ENCODE results near the gene NDOR1.
"Not testable (repeated sequence)": the region's sequence is repeated elsewhere in the genome, so short reads cannot be mapped to it uniquely, and the experiment has no call there.

The NDOR1 gene

DNA sequence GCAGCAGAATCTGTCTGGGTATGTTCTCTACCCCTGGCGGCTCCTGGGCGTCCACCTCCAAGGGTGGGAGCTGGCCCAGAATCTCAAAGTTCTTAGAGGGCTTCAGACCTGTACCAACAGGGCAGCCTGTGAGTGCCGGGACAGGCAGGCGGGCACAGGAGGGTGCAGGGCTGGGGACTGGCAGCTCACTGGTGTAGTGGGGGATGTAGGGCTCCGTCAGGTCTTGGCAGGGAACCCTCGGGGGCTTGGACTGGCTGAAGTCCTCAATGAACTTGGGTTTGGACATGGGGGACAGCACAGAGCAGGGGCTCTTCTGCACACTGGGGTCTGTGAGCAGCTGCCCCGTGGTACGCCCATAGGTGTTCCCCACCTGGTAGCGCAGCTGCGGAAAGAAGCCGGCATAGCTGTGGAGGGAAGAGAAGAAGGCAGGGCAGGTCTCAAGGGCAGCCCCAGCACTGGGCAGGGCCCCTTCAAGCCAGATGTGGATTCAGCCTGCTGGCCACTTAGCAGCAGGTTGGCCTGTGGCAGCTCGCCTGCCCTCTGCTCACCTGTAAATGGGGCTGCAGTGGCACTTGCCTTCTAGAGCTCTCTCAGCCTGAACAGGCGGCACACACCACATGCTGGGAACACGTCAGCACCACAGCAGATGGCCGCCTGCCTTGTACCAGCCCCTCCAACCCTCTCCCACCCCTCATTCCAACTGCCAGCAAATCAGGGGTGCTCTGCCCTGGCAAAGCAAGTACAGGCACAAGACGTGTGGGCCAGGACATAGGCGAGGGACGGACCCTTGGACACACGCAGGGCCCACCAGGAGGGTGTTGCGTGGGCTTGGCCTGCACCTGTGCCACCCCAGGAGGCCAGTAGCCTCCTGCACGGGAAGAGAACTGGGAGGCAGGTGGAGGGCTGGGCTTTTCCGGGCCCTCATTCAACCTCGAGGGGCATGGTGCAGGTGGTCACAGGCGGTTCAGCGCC lies 40.2 kb downstream of the NDOR1 start:
- no peak for DNase-seq

DNA sequence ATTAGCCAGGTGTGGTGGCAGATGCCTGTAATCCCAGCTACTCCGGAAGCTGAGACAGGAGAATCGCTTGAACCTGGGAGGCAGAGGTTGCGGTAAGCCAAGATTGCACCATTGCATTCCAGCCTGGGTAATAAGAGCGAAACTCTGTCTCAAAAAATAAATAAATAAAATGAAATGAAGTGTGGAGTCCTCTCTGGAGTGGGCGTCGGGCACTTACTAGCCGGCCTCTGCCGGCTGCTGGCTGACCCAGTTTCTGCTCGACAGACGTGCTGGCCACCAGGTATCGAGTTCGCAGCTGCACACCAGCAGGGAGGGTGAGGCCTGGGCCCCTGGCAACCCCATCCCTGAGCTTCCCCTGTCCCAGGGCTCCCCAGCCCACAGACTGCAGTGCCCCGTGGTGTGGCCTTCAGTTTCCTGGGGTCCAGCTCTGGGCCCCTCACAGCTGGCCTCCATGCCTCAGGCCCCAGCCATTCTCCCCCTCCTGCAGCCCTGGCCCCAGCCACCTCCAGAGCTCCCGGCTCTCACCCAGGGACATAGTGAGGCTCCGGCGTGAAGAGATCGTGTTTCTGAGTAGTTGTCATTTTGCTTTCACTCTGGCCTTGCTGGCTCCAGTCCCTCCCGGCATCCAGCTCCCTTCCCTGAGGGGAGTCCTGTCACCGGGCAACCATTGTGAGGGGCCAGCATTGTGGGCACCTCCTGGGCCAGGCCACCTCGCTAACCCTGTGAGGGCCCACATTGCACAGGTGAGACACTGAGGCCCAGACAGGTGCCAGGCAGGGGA lies 41.8 kb downstream of the NDOR1 start:
- DNase-seq: no peak

DNA sequence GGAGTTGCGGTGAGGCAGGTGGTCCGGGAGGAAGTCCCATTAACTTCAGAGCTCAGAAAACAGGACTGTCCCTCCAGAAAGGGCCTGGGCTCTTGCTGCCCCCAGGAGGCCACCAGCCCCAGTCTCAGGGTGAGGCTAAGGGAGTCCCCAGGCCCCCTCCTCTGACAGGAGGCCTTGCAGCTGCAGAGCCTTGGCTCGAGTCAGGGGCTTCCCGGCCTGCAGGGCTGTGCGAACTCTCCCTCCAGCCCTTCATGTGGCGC lies 42.3 kb downstream of the NDOR1 start:
- DNase-seq: no peak

DNA sequence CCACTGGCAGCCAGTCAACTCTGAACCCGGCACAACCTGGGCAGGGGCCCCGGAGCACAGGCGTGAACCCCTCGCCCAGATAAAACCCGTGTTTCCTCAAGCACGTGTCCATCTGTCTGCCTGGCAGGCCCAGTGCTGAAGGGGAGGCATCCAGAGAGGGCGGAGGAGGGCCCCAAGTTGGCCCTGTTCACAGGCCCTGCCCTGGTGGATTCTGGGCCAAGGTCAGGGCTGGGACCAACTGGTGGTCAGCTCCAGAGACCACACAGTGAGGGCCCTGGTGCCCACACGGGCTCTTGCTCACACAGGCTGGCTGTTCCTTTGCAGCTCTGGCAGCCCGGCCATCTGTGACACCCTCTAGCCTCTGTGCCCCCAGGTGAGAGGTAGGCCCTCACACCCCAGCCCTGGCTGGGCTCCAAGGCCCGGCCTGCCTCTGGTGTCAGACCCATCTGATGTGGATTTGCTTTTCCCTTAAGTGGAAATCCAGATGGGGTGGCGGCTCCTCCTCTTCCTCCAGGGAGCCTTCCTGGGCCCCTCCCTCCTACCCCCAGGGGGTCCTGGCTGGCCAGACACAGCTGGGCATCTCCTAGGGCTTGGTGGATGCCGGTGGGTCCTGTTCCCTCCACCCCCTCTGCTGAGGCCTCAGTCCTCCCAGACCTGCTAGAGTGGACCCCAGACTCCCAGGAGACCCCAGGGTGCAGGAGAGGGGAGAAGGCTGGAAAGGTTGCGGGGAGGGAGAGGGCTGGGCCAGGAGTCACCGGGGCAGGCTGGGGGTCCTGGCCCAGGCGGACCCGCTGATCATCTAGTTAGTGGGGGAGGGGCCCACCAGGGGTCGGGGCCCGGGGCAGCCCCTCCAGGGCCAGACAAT lies 45.1 kb downstream of the NDOR1 start:
- no peak for DNase-seq

DNA sequence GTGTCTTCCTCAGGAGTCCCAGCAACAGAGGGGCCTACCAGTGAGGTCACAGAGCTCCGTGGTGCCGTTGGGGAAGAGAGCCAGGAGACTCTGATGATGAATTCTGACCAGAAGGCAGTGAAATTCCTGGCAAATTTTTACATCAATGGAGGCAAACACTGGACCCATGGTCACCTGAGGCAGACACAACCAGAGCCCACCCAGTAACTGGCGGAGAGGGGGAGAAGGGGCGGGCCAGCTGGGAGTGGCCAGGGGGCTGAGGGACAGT lies 45.6 kb downstream of the NDOR1 start, which contains the start of gene STPG3:
Gene STPG3, plus strand, starts transcription at position 93 of the 268 bp plus-strand sequence. Its CDS starts 1 bp downstream, at position 94.
- no peak for DNase-seq

DNA sequence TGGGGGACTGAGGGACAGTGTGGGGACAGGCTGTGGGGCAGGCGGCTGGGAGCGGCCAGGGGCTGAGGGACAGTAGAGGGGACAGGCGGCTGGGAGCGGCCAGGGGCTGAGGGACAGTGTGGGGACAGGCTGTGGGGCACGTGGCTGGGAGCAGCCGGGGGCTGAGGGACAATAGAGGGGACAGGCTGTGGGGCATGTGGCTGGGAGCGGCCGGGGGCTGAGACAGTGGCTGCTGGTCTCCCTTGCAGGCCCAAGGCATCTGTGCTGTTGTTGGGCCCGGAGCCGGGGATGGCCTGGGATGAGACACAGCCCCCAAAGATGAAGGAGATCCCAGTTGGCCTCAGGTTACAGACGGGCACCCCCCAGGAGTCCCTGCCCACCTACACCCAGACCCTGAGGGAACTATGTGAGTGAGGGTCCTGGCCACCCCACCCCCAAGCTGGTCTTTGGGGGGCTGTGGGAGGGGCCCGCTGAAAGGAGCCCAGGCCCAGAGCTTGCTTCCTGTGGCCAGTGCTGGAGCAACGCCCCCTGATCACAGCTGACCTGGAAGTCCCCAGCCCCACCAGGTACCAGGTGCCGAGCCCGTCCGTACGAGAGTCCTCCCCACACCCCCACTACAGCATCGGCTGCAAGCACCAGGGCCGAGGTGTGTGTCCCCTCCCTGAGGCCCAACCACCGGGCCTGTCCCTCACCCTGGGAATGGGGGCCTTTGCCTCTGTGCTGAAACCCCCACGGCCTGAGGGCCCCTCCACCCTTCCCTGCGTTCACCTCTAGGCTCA lies 46.2 kb downstream of the NDOR1 start:
- no peak for DNase-seq

DNA sequence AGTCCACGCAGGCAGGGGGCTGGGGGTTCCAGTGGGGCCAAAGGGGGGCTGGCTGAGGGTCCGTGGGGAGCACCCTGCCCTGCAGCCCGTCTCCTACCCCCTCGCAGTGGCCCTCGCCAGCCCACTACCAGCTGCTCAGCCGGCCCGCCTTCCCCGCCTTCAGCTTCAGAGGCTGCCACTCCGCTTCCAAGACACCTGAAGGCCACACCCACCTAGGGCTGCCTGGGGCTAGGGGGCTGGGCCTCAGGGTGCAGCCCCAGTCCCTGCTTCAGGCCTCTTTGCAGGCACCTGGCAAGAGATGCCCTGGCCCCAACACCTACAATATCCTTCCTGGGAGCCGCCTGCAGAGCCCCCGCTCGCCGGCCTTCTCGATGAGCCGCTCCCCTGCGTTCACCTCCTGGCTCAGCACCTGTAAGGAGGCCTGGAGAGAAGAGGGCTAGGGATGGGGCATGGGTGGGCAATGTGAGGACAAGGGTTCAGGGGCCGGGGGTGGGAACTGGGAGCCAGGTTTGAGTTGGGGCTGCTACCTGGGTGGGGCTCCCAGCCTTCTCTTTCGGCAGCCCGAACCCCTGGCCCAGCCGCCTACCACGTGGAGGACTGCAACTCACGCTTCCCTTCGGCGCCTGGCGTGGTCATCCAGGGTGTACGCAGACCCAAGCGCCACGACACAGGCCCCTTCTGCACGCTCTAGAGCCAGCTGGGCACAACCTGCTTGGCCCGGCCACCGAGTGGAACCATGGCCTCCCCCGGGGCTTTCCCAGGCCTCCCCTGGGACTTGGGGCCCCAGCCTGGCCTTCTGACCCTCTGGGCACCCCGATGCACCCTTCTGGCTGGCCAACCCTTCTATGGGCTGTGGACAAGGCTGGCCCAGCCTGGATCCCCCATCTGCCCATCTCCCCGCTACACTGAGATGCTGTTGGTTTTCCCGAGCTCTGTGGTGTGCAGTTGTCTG lies 47.3 kb downstream of the NDOR1 start:
- DNase-seq: no peak

- DNase-seq: no peak
Observed at GRCh38 chr9:137253717-137254623, 48.5 kb downstream of the NDOR1 start.

GRCh38 chr9:137254624-137255447 lies 49.3 kb downstream of the NDOR1 start, which contains the start of gene NELFB:
Gene NELFB, plus strand, starts transcription at chr9:137255327.
- DNase-seq: peak; percentile 97

GRCh38 chr9:137255448-137256114 lies 50.1 kb downstream of the NDOR1 start:
- DNase-seq: no peak

GRCh38 chr9:137256362-137256761 lies 50.9 kb downstream of the NDOR1 start:
- DNase-seq: no peak

DNA sequence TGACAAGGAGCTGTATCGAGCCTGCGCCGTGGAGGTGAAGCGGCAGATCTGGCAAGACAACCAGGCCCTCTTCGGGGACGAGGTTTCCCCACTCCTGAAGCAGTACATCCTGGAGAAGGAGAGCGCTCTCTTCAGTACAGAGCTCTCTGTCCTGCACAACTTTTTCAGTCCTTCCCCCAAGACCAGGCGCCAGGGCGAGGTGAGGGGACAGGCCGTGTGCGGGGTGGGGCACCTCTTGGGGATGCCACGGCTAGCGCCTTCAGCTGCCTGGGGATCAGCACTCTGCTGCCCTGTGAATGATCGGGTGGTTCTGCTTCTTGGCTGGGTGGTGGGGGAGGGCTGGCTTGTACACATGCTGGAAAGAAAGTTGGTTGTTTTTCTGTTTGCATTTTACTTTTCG lies 51.4 kb downstream of the NDOR1 start:
- no peak for DNase-seq

- not testable (repeated sequence) for DNase-seq
Observed at GRCh38 chr9:137262173-137262908, 56.8 kb downstream of the NDOR1 start.

- no peak for DNase-seq
Observed at GRCh38 chr9:137262909-137263285, 57.4 kb downstream of the NDOR1 start.

DNA sequence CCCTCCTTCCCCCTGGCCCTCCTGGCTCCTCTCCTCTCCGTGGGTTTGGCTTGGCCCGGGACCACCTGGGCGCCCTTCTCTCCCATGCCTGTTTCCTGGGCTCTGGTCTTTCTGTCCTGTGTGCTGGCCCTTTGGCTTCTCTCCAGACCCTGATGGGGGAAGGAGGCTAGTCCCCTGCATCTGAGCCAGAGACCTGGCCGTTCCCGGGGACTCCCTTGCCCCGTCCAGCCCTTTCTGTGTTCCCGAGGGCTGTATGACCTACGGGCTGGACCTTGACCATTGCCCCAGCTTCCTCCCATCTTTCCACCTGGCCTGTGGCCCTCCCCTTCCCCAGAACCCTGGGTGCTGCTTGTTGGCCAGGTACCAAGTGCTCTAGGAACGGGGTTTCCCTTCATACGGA lies 58.0 kb downstream of the NDOR1 start:
- DNase-seq: no peak

DNA sequence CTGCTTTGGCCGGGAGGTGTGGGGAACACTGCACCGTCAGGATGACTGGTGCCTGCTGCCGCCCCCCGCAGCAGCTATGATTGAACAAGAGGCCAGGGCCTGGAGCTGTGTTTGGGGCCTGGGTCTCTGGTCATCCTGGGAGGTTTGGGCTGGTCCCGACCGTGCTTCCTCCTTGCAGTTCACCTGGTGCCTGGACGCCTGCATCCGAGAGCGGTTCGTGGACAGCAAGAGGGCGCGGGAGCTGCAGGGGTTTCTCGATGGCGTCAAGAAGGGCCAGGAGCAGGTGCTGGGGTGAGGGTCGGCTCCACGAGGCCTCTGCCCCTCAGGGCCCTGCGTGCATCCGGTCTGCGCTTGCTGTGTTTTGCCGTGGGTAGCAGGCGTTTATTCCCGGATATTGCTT lies 58.6 kb downstream of the NDOR1 start:
- DNase-seq: no peak

- no peak for DNase-seq
Observed at GRCh38 chr9:137265496-137266161, 60.1 kb downstream of the NDOR1 start.

Data from T-helper 9 cell (primary cell).